Measurements from ENCODE around the gene ADPGK.

GRCh38 chr15:72797834-72798233 lies 14.3 kb upstream of the ADPGK start:
- no peak for TF ChIP-seq CTCF (conservative IDR thresholded peaks at IDR 0.05; ENCODE audit: low read length)
- TF ChIP-seq EZH2phosphoT487 (IDR thresholded peaks at IDR 0.05; ENCODE audit: borderline replicate concordance) = no peak

All from Loucy (cell line).